AG09319 (cell line): Measurements from ENCODE around the gene DOCK3.

Experiments
- DNase-seq: peaks from one replicate; pipeline ENCODE4 v3.0.0-alpha.2; 2010; ENCODE audit warnings: low read depth; ENCODE audit errors: extremely low read depth
- TF ChIP-seq, protein P1 (sequence below): IDR thresholded peaks from 2 replicates; pipeline ENCODE4 v1.5.1; 2011; ENCODE audit warnings: low read depth, mild to moderate bottlenecking, inconsistent platforms, low read length, moderate library complexity

DOCK3 gene

DNA sequence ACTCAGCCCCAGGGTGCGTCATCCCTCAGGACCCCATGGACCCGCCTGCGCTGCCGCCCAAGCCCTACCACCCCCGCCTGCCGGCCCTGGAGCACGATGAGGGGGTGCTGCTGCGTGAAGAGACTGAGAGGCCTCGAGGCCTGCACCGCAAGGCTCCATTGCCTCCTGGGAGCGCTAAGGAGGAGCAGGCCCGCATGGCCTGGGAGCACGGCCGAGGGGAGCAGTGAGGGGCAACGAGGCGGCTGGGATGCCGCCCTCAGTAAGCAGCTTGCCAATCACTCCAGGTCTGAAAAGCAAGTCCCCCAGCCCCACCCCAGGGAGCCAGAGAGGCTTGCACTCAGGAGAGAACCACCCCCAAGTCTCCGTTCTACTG lies 706.6 kb downstream of the DOCK3 start:
- no peak for DNase-seq
- TF ChIP-seq, protein P1, sequence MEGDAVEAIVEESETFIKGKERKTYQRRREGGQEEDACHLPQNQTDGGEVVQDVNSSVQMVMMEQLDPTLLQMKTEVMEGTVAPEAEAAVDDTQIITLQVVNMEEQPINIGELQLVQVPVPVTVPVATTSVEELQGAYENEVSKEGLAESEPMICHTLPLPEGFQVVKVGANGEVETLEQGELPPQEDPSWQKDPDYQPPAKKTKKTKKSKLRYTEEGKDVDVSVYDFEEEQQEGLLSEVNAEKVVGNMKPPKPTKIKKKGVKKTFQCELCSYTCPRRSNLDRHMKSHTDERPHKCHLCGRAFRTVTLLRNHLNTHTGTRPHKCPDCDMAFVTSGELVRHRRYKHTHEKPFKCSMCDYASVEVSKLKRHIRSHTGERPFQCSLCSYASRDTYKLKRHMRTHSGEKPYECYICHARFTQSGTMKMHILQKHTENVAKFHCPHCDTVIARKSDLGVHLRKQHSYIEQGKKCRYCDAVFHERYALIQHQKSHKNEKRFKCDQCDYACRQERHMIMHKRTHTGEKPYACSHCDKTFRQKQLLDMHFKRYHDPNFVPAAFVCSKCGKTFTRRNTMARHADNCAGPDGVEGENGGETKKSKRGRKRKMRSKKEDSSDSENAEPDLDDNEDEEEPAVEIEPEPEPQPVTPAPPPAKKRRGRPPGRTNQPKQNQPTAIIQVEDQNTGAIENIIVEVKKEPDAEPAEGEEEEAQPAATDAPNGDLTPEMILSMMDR, result no peak

GRCh38 chr3:51382076-51382745 lies 707.5 kb downstream of the DOCK3 start:
- no peak for DNase-seq
- TF ChIP-seq, protein P1, result no peak

DNA sequence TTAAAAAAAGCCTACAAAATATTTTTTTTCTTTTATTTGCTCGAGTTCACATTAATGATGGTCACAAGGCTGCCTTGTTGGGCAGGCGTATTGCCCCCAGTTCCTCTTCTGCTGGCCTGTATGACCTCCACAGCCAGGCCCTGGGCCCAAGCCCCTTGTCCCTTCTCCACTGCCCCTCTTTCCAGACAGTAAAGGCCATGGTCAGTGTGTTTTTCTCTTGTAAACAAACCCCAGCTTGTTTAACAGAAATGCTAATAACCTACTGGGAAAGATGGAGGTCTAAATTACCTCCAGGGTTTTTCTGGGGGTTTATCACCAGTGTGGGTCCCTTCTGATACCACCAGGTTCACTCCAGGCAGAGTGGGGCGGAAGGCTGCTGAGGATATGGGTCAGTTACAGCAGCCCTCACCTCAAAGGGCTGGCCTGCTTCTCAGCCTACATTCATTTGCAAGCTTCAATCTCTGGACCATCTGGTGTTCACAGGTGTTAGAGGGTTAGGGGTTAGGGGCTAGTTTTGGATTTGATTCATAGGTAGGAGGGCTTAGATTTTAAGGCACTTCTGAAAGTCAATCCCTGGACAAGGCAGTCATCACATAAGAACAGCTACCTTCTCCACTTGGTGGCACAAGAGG lies 708.3 kb downstream of the DOCK3 start:
- TF ChIP-seq, protein P1, result no peak
- DNase-seq, result no peak

- DNase-seq, result no peak
- TF ChIP-seq, protein P1, result no peak
These were observed 709.5 kb downstream of the DOCK3 start for GRCh38 chr3:51384055-51384725.

DNA sequence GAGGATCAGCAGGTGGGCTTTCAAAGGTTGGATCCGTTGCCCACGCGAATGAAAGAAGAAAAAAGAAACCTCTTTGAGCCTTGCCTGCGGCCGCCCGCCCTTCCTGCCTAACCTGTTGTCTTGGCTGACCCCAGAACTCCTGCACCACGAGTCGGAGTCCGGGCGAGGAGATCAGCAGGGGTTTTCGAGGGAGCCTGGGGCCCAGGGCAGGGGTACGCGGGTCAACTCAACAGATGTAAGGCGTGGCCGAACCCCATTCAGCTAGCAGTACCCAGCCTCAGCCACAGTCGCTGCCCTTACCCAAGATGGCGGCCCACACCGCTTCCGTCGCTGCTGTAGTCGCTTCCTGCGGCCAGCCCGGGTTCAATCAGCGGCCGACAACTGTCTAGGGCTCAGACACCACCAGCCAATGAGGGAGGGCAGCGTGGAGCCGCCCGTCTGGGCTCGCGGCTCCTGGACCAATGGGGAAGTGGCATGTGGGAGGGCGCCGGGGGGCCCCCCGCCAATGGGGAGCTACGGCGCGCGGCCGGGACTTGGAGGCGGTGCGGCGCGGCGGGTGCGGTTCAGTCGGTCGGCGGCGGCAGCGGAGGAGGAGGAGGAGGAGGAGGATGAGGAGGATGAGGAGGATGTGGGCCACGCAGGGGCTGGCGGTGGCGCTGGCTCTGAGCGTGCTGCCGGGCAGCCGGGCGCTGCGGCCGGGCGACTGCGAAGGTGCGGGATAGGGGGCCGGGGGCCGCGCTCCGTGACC lies 710.2 kb downstream of the DOCK3 start, which contains the start of gene MANF:
Gene MANF (plus strand): TSS at position 566 of the 748 bp plus-strand sequence. CDS start 52 bp downstream, at position 618.
- TF ChIP-seq, protein P1, result no peak
- peak; percentile 94 for DNase-seq

DNA sequence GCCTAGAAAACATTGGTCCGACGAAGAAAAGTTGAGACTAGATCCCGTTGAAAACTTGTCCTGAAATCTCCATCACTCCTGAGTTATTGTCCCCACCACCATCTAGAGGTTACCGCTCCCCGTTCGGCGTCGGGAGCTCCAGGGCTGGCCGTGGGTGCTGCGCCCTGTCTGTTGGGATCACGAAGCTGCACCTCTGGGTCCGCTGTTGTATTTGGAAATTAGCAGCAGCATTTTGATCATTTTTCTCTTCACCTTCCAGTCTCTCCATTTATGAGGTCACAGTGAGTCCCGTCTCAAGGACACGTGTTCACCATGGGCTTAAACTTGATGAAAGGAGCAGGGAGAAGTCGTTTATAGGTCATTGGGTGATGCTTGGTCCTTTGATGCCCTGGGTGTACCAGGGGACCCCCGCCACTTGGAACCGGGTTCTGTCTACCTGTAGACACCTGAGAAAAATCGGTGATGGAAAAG lies 710.9 kb downstream of the DOCK3 start:
- TF ChIP-seq, protein P1, result no peak
- DNase-seq, result no peak
